WI38 (cell line): ENCODE results near the gene FAM186B.

Experiments used
- H3K4me3 ChIP-seq: 2 replicates; pipeline ENCODE4 v1.5.1; 2011; ENCODE audit warnings: low read depth, mild to moderate bottlenecking, control low read depth, low read length
- CTCF ChIP-seq: IDR thresholded peaks from 2 replicates; pipeline ENCODE4 v1.5.1; 2012; ENCODE audit warnings: low read depth, mild to moderate bottlenecking, control low read depth, low read length

FAM186B gene

GRCh38 chr12:49565406-49566265 lies 39.8 kb downstream of the FAM186B start:
- TF ChIP-seq CTCF = no peak
- no peak overlapping the region for H3K4me3 ChIP-seq

GRCh38 chr12:49564686-49565405 lies 40.6 kb downstream of the FAM186B start:
- no peak for TF ChIP-seq CTCF
- no peak overlapping the region for H3K4me3 ChIP-seq

- TF ChIP-seq CTCF = no peak
- no peak overlapping the region for H3K4me3 ChIP-seq
These were observed 41.3 kb downstream of the FAM186B start for GRCh38 chr12:49563951-49564685.

- H3K4me3 ChIP-seq = no peak overlapping the region
- no peak for TF ChIP-seq CTCF
These were observed 42.6 kb downstream of the FAM186B start for GRCh38 chr12:49562831-49563230.

GRCh38 chr12:49562233-49562632 lies 43.2 kb downstream of the FAM186B start:
- TF ChIP-seq CTCF = no peak
- H3K4me3 ChIP-seq = no peak overlapping the region

GRCh38 chr12:49560695-49561094 lies 44.7 kb downstream of the FAM186B start:
- no peak for TF ChIP-seq CTCF

More at GRCh38 chr12:49560695-49561094, 44.7 kb downstream of the FAM186B start:
- H3K4me3 ChIP-seq = no peak overlapping the region
